HAP-1 (cell line): ENCODE data around the gene SIK1.
"Not testable (repeated sequence)": the region's sequence is repeated elsewhere in the genome, so short reads cannot be mapped to it uniquely, and the experiment has no call there.

ENCODE experiments used
- DNase-seq, 2 experiments: peaks; one replicate each; pipeline ENCODE4 v3.0.0-alpha.2; 2016 to 2020; ENCODE audit warnings: low spot score in 2 of 2
- H3K27me3 ChIP-seq: fragments of 250-450 bp; sonication (Bioruptor Pico); 2 replicates; pipeline ENCODE4 v1.5.1; 2020; ENCODE audit warnings: low read depth, mild to moderate bottlenecking, moderate library complexity
- H3K36me3 ChIP-seq: fragments of 250-450 bp; sonication (Bioruptor Pico); replicated peaks from 2 replicates; pipeline ENCODE4 v1.5.1; 2020; ENCODE audit warnings: mild to moderate bottlenecking
- H3K4me1 ChIP-seq: fragments of 250-450 bp; sonication (Bioruptor Pico); 2 replicates; pipeline ENCODE4 v1.5.1; 2020; ENCODE audit warnings: mild to moderate bottlenecking
- H3K4me3 ChIP-seq: fragments of 250-450 bp; sonication (Bioruptor Pico); 2 replicates; pipeline ENCODE4 v1.5.1; 2020; ENCODE audit warnings: mild to moderate bottlenecking, moderate library complexity
- H3K9me3 ChIP-seq: fragments of 250-450 bp; sonication (Bioruptor Pico); 2 replicates; pipeline ENCODE4 v1.5.1; 2020; ENCODE audit warnings: mild to moderate bottlenecking, moderate library complexity
- in situ Hi-C: fragments of 300-500 bp; cut with MboI; formaldehyde crosslinking; loops from 3 replicates; pipeline ENCODE4 v1.14.3; 2020; ENCODE audit warnings: low sequenced_read_pairs, inconsistent platforms, mixed read lengths

The SIK1 gene

DNA sequence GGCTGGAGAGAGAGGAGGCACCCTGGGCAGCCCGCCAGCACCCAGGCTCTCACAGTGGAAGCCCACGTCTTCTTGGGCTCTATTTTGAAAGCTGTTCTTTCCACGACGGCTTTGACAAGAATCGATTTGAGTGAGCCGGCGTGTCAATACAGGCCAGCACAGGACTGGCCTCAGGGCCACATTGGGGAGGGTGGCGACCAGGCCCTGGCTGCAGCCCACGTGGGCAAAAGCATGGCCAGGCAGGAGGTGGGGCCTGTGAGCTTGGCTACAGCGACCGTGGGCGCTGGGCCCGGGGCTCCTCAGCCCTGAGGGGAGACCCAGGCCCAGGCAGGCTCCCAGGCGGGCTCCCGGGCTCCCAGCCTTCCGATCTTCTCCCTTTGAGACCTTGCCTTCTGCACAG is 23.4 kb upstream of the SIK1 start:
- not testable (repeated sequence) for DNase-seq, H3K9me3 ChIP-seq

GRCh38 chr21:43447353-43447977 is 20.5 kb upstream of the SIK1 start:
- H3K4me1 ChIP-seq, H3K36me3 ChIP-seq, H3K9me3 ChIP-seq, H3K27me3 ChIP-seq, H3K4me3 ChIP-seq, in situ Hi-C loops, DNase-seq: not testable (repeated sequence)

More for the DNA sequence above, 23.4 kb upstream of the SIK1 start:
- H3K36me3 ChIP-seq, H3K4me3 ChIP-seq, in situ Hi-C loops, H3K4me1 ChIP-seq, H3K27me3 ChIP-seq: not testable (repeated sequence)

- in situ Hi-C loops, H3K4me3 ChIP-seq, DNase-seq, H3K9me3 ChIP-seq, H3K4me1 ChIP-seq, H3K36me3 ChIP-seq, H3K27me3 ChIP-seq: not testable (repeated sequence)
Measured at GRCh38 chr21:43446277-43446932, 19.5 kb upstream of the SIK1 start.

DNA sequence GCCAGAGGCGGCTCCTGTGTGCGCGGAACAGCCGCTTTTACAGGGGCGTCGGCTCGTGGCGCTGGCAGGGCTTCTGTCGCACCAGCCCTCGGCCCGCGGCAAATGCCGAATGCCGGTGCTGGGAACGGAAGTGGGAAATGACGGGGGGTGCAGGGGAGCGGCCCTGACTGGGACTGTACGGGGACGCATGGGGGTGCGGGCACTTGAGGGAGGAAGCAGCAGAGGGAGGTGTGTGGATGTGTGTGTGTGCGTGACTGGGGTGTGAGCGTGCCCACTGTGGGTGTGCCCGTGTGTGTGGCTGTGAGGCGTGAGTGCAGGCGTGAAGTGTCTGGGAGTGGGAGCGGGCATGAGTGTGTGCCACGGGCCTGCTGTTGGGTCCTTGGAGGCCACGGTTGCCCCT is 17.6 kb upstream of the SIK1 start:
- H3K4me3 ChIP-seq, DNase-seq, H3K4me1 ChIP-seq, H3K9me3 ChIP-seq, in situ Hi-C loops, H3K27me3 ChIP-seq, H3K36me3 ChIP-seq: not testable (repeated sequence)

- H3K9me3 ChIP-seq, H3K4me3 ChIP-seq, H3K36me3 ChIP-seq, in situ Hi-C loops, H3K27me3 ChIP-seq, H3K4me1 ChIP-seq, DNase-seq: not testable (repeated sequence)
Measured at GRCh38 chr21:43442571-43442970, 15.6 kb upstream of the SIK1 start.

GRCh38 chr21:43440835-43441727 is 14.2 kb upstream of the SIK1 start:
- H3K9me3 ChIP-seq, H3K4me1 ChIP-seq, H3K36me3 ChIP-seq, H3K27me3 ChIP-seq, DNase-seq, in situ Hi-C loops, H3K4me3 ChIP-seq: not testable (repeated sequence)

DNA sequence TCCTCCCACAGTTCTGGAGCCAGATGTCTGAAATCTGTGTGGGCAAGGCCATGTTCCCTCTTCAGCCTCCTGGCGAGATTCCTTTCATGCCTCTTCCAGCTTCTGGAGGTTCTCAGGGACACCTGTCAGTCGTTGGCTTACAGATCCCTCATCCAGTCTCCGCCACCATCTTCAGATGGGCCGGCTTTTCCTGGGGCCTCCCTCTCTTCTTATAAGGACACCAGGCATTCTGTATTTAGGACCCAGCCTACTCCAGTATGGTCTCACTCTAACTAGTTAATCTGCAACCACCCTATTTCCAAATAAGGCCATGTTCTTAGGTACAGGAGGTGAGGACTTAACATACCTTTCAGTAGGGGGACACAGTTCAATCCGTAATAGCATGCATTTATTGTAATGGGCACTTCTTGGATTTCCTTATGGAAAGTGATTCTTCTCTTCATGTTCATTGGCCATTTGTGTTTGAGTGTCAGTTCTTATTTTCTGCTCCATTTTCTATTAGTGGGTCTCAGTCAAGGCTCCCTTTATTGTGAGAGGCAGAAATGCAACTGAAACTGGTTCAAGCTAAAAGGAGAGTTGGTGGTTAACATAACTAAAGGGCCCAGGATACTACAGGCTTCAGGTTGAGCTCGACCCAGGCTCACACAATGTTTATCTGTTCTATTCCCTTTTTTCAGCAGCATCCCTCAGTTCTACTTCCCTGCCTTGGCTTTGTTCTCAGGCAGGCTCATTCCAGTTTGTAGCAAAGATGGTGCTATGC is 12.6 kb upstream of the SIK1 start:
- H3K4me3 ChIP-seq, H3K36me3 ChIP-seq, H3K4me1 ChIP-seq, H3K27me3 ChIP-seq, H3K9me3 ChIP-seq, DNase-seq, in situ Hi-C loops: not testable (repeated sequence)

- H3K27me3 ChIP-seq, H3K36me3 ChIP-seq, H3K4me1 ChIP-seq, DNase-seq, in situ Hi-C loops, H3K4me3 ChIP-seq, H3K9me3 ChIP-seq: not testable (repeated sequence)
Measured at GRCh38 chr21:43436272-43436671, 9.3 kb upstream of the SIK1 start.

DNA sequence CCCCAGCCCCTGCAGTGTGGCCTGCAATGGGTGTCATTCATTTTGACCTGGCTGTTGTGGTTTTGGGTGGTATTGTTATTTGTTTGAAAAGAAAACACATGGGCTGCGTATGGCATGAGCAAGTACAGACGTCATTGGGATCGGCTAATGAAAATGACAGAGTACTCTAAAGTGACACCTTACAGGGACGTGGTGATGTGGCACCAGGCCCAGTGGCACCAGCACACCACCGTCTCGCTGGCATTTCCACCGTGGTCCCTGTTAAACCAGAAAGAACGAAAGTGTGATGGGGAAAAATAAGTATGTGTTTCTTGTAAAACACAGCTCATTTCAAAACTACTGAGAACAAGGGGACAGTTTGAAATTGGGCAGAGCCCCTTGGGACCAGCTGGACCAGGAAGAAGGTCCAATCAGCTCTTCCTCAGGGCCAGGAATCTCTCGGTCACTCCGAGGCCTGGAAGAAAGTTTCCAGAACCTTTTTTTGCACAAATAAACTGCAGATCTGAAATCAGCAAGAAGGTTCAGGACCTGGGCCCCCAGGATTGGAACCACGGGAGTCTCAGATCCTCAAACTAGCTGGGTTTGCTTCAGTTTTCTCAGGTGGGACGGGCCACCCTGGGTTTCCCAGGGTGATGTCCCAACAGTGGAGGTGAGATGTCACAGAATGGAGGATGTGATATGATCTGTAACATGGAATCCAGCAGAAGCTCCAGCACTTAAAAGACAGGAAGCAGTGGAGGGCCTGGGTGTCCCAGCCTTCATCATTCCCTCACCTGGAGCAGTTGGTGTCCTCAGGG is 6.6 kb upstream of the SIK1 start:
- H3K4me1 ChIP-seq, DNase-seq, H3K36me3 ChIP-seq, H3K27me3 ChIP-seq, H3K9me3 ChIP-seq, H3K4me3 ChIP-seq, in situ Hi-C loops: not testable (repeated sequence)

DNA sequence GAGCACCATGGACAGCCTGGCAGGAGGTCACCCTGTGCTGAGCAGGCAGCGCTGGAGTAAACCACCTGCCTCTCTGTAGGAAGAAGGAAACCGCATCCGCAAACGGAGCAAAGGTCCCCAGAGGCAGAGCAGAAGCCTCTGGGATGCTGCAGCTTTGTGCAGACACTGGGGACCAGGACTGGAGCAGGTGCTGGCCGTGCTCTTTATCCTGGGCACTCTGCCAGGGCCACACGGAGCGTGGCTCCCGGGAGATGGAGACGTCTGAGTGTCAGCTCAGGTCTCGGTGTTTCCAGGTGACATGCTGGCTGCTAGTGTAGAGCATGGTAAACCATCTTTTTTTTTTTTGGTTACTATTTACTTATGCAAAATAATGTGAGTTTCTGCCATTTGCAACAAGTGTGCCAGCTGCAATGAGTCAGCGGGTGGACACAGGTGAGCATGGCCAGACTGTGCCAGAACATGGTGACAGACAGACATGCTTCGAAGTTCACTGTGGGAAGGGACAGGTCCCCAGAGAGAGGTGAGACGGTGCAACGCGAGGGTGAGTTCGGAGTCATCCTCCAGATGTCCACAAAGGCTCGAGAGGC is 4.0 kb upstream of the SIK1 start:
- H3K4me3 ChIP-seq, in situ Hi-C loops, H3K36me3 ChIP-seq, H3K9me3 ChIP-seq, H3K27me3 ChIP-seq, DNase-seq, H3K4me1 ChIP-seq: not testable (repeated sequence)

DNA sequence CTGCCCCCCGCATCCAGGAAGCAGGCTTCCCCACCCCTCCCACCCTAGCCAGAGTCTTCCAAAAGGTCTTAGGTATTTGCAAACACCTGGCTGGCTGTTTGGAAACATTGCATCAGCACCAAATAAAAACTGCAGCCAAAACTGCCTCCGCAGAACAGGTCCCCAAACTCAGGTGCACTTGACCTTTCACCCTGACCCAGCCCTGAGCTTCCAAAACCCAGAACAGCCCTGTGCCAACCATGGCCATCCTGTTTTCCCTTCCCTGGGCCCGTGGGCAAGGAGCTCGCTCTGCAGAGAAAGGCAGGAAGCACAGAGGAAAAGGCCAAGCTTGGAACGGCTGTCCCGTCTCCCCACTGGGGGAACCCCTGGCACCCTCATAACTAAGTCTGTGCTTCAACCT is 2.0 kb upstream of the SIK1 start:
- in situ Hi-C loops, H3K4me1 ChIP-seq, H3K4me3 ChIP-seq, H3K9me3 ChIP-seq, H3K27me3 ChIP-seq, DNase-seq, H3K36me3 ChIP-seq: not testable (repeated sequence)

GRCh38 chr21:43427242-43427559 is 270 bp upstream of the SIK1 start:
- H3K27me3 ChIP-seq, DNase-seq, H3K4me1 ChIP-seq, H3K36me3 ChIP-seq, H3K4me3 ChIP-seq, in situ Hi-C loops, H3K9me3 ChIP-seq: not testable (repeated sequence)

GRCh38 chr21:43426004-43426403 is 927 bp downstream of the SIK1 start:
- H3K9me3 ChIP-seq, DNase-seq, in situ Hi-C loops, H3K4me1 ChIP-seq, H3K27me3 ChIP-seq, H3K4me3 ChIP-seq, H3K36me3 ChIP-seq: not testable (repeated sequence)
